ENCODE data around the gene PCP2. TPM values are rescaled to one million over a fixed set of nuclear protein-coding genes. Genes with fewer than 3 reads are reported as not detected.

Gene PCP2
- total and polyA plus RNA-seq, 2 of the 8 experiments (the other 6 are each of a cell fraction or from before 2014, with no cell fraction given) = not detected

DNA sequence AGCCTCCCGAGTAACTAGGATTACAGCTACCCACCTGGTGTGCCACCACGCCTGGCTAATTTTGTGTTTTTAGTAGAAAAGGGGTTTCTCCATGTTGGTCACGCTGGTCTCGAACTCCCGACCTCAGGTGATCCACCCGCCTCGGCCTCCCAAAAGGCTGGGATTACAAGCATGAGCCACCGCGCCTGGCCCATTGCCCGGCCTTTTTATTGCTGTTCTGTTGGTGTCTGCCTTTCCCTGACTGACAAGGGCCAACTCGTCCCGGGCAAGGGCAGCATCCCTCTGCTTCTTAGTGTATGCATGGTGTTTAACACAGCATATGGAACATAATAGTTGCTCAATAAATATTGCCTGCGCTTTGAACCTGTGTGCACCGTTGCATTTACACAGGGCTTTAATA, 29.1 kb upstream of the PCP2 start (continued):
- no peak for TF ChIP-seq RBBP5 (IDR thresholded peaks at IDR 0.05; ENCODE audit: borderline replicate concordance, low read depth, low read length)
